ENCODE measurements around the gene LANCL1.

Gene LANCL1

GRCh38 chr2:210443527-210443926 is 33.0 kb downstream of the LANCL1 start:
- no peak for TF ChIP-seq CTCF (conservative IDR thresholded peaks at IDR 0.05)
- H3K27ac ChIP-seq, result no peak overlapping the region

GRCh38 chr2:210442878-210443277 is 33.7 kb downstream of the LANCL1 start:
- H3K27ac ChIP-seq, result peak overlapping the region; percentile 82; the same call in 1 of the 2 replicates
- no peak for TF ChIP-seq CTCF (conservative IDR thresholded peaks at IDR 0.05)

- H3K27ac ChIP-seq, result peak overlapping the region; percentile 82; the same call in 1 of the 2 replicates
- TF ChIP-seq CTCF (conservative IDR thresholded peaks at IDR 0.05), result no peak
Measured at GRCh38 chr2:210442457-210442856, 34.1 kb downstream of the LANCL1 start.

- H3K27ac ChIP-seq, result peak overlapping the region; percentile 82
- TF ChIP-seq CTCF (conservative IDR thresholded peaks at IDR 0.05), result no peak
Measured at GRCh38 chr2:210440206-210440605, 36.4 kb downstream of the LANCL1 start.

GRCh38 chr2:210435439-210435838 is 41.1 kb downstream of the LANCL1 start:
- no peak overlapping the region for H3K27ac ChIP-seq
- no peak for TF ChIP-seq CTCF (conservative IDR thresholded peaks at IDR 0.05)

- H3K27ac ChIP-seq, result peak overlapping the region; percentile 87
- no peak for TF ChIP-seq CTCF (conservative IDR thresholded peaks at IDR 0.05)
Measured at GRCh38 chr2:210432633-210433032, 43.9 kb downstream of the LANCL1 start.

GRCh38 chr2:210429403-210430137 is 47.0 kb downstream of the LANCL1 start:
- no peak for TF ChIP-seq CTCF (conservative IDR thresholded peaks at IDR 0.05)
- peak overlapping the region; percentile 87 for H3K27ac ChIP-seq

Data from VCaP (cell line).